Esophagus muscularis mucosa (tissue), 4 donors: ENCODE data around the gene CAPZA1.

ENCODE experiments used
- CTCF ChIP-seq, 3 experiments: fragments of 200-600 bp in 2 of 3; fragments of 450-650 bp in 1 of 3; sonication (generic) in 2 of 3; IDR thresholded peaks; one replicate each; pipeline ENCODE4 v1.5.1; 2017 to 2019; ENCODE audit warnings: antibody characterized with exemption in 3 of 3, mild to moderate bottlenecking in 2 of 3, moderate library complexity in 1 of 3
- EP300 ChIP-seq: sonication (generic); formaldehyde crosslinking; IDR thresholded peaks from one replicate; pipeline ENCODE4 v1.6.1; 2017; ENCODE audit warnings: antibody characterized with exemption
- POLR2AphosphoS5 ChIP-seq, 2 donors: sonication (generic); formaldehyde crosslinking; IDR thresholded peaks; one replicate each; pipeline ENCODE4 v1.6.1; 2017; ENCODE audit warnings: antibody characterized with exemption in 2 of 2

GRCh38 chr1:112619518-112620376 lies at the start of gene CAPZA1:
- TF ChIP-seq EP300, result no peak
- no peak for TF ChIP-seq CTCF (IDR thresholded peaks at IDR 0.05)
- peak; percentile 96 to 97 for TF ChIP-seq POLR2AphosphoS5 (IDR thresholded peaks at IDR 0.05)
